ENCODE measurements around the gene POLD3.

Gene POLD3

DNA sequence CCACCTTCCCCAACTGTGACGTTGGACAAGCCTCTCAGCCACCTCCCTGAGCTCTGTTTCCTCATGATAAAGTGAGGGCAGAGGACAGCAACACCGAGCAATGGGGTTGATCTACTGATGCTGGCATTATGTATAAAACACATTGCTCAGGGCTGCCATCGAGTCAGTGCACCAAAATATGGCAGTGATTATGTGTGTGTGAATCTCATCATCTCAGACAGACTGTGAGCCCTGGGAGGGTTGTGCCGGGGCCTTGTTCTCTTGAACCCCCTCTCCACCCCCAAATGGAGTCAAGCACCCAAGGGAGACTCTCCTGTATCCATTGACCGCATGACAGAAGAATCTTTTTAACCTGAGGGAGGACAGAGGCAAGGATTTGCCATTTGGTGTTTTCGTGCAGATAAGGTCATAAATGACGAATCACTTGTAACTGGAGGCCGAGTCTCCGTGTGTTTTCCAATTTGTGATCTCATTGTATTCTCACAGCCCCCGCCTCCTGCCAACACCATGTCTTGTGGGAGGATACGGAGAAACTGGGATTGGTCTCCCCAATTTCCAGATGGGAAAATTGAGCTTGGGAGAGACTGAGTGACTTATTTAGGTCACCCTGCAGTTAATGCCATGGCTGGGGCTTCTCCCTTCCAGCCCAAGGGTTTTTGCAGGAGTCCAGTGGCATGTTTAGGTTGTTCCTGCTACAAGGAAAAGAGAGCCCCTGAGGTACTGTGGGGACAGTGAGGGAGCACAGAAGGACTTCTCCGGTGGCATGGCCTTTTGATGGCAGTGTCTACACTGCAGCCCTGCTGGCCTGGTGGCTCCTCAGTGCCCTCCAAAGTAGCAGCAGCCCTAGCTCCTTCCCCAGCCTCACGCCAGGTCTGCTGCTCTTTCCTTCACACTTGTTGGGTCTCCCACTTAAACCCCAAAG is 86.5 kb downstream of the POLD3 start:
- Mint-ChIP-seq H3K4me3 (no peak overlapping the region), H3K9me3 (no peaks in the 10 kb centered on the region), H3K36me3 (no peaks in the 10 kb centered on the region), H3K27ac (no peak overlapping the region), H3K27me3 (peaks cover 15% of the 10 kb centered on the region), H3K4me1 (peaks cover 5% of the 10 kb centered on the region)
- no peak for DNase-seq (ENCODE audit: low spot score in 2 of 2)
- ATAC-seq (ENCODE audit: low read depth): no peak

GRCh38 chr11:74679513-74679865 is 87.1 kb downstream of the POLD3 start:
- ATAC-seq (ENCODE audit: low read depth) (no peak), DNase-seq (ENCODE audit: low spot score in 2 of 2) (no peak)
- no peak overlapping the region for H3K27ac Mint-ChIP-seq
- no peaks in the 10 kb centered on the region for H3K9me3 Mint-ChIP-seq
- H3K4me1 Mint-ChIP-seq: peaks cover 5% of the 10 kb centered on the region
- peaks cover 15% of the 10 kb centered on the region for H3K27me3 Mint-ChIP-seq
- H3K4me3 Mint-ChIP-seq: no peak overlapping the region
- H3K36me3 Mint-ChIP-seq: no peaks in the 10 kb centered on the region

- Mint-ChIP-seq H3K27ac (no peak overlapping the region), H3K36me3 (no peaks in the 10 kb centered on the region)
Observed at GRCh38 chr11:74680035-74680671, 87.8 kb downstream of the POLD3 start.

GRCh38 chr11:74680703-74681531 is 88.5 kb downstream of the POLD3 start:
- Mint-ChIP-seq H3K4me3 (no peak overlapping the region), H3K4me1 (peaks cover 5% of the 10 kb centered on the region), H3K27ac (no peak overlapping the region), H3K27me3 (peaks cover 15% of the 10 kb centered on the region), H3K9me3 (no peaks in the 10 kb centered on the region), H3K36me3 (no peaks in the 10 kb centered on the region)
- DNase-seq (ENCODE audit: low spot score in 2 of 2) (no peak), ATAC-seq (ENCODE audit: low read depth) (no peak)

More at GRCh38 chr11:74680035-74680671, 87.8 kb downstream of the POLD3 start:
- Mint-ChIP-seq H3K27me3 (peaks cover 15% of the 10 kb centered on the region), H3K4me1 (peaks cover 5% of the 10 kb centered on the region), H3K4me3 (no peak overlapping the region), H3K9me3 (no peaks in the 10 kb centered on the region)
- no peak for ATAC-seq (ENCODE audit: low read depth)
- DNase-seq (ENCODE audit: low spot score in 2 of 2): no peak

DNA sequence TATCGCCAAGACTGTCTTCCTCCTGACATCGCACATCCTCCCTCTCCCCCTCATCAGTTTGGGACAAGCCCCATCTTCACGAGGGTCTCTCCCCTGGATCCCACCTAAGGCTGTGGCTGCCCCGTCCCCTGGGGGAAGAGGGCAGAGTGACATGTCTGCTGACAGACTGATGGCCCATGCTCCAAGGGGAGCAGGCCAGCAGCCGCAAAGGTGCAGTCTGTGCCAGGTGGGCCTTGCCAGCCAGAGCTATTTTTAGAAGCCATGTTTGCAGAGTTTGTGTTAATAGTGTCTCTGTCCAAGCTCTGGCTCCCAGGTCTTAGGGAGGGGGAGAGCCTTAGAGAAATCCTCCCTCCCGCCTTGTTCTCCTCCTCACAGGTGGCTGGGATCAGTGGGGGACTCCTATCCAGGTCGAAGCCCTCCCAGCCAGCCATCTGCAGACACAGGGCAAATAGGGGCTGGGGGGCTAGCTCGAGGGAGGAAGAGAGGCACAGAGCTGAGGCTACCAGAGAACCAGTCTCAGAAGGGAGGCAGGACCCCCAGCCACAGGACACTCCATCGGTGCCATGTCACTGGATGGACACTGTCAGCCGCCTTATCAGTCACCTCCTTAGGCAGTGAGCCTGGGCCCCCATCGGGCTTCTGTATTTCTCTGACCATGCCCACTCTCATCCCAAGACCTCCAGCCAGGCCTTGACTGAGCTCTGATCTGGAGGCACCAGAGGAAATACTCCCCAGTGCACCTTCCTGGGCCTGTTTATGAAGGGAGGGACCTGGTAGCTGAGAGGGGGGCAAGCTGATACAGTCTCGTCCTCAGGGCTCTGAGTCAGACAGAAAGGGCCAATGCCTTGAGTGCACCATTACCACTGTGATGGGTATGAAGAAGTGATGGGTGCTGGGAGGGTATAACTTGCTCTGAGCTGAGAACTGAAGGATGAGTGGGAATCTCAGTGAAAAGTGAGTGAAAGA is 89.6 kb downstream of the POLD3 start:
- peaks cover 3% of the 10 kb centered on the region for H3K4me1 Mint-ChIP-seq
- ATAC-seq (ENCODE audit: low read depth) (no peak), DNase-seq (ENCODE audit: low spot score in 2 of 2) (no peak)
- H3K9me3 Mint-ChIP-seq: peaks cover 4% of the 10 kb centered on the region
- no peak overlapping the region for H3K27ac Mint-ChIP-seq
- peaks cover 15% of the 10 kb centered on the region for H3K27me3 Mint-ChIP-seq
- H3K36me3 Mint-ChIP-seq: peaks cover 2% of the 10 kb centered on the region
- H3K4me3 Mint-ChIP-seq: no peak overlapping the region

DNA sequence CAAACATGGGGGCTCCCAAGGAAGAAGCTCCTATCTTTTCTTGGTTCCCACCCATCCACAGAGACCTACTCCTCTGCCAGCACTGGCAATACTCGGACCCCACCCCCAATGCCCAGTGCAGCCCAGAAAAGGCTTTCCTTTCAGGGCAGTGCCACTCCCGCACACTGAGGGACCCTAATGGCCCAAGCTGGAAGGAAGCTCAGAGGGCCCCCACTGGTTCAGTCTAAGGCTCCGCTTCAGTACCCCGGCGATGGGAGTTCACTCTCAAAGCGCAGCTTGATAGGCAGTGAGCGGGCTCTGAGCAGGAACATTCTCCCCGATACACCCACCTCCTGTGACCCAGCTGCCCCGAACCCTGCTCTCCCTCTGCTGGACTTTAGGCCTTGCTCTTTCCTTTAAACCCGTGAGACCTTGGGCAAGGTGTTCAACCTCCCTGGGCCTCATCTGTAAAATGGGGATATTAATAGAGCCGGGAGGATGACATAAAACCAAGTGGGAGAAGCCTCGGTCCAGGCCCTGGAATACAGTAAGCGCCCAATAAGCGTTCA is 90.4 kb downstream of the POLD3 start:
- Mint-ChIP-seq H3K9me3 (peaks cover 4% of the 10 kb centered on the region), H3K4me1 (peaks cover 3% of the 10 kb centered on the region), H3K27me3 (peaks cover 15% of the 10 kb centered on the region), H3K36me3 (peaks cover 2% of the 10 kb centered on the region), H3K27ac (no peak overlapping the region), H3K4me3 (no peak overlapping the region)
- DNase-seq (ENCODE audit: low spot score in 2 of 2) (no peak), ATAC-seq (ENCODE audit: low read depth) (no peak)

GRCh38 chr11:74683279-74683871 is 91.0 kb downstream of the POLD3 start:
- peaks cover 2% of the 10 kb centered on the region for H3K36me3 Mint-ChIP-seq
- ATAC-seq (ENCODE audit: low read depth) (no peak), DNase-seq (ENCODE audit: low spot score in 2 of 2) (no peak)
- H3K4me3 Mint-ChIP-seq: no peak overlapping the region
- H3K27me3 Mint-ChIP-seq: peaks cover 15% of the 10 kb centered on the region
- peaks cover 4% of the 10 kb centered on the region for H3K9me3 Mint-ChIP-seq
- H3K4me1 Mint-ChIP-seq: peaks cover 3% of the 10 kb centered on the region
- H3K27ac Mint-ChIP-seq: no peak overlapping the region

DNA sequence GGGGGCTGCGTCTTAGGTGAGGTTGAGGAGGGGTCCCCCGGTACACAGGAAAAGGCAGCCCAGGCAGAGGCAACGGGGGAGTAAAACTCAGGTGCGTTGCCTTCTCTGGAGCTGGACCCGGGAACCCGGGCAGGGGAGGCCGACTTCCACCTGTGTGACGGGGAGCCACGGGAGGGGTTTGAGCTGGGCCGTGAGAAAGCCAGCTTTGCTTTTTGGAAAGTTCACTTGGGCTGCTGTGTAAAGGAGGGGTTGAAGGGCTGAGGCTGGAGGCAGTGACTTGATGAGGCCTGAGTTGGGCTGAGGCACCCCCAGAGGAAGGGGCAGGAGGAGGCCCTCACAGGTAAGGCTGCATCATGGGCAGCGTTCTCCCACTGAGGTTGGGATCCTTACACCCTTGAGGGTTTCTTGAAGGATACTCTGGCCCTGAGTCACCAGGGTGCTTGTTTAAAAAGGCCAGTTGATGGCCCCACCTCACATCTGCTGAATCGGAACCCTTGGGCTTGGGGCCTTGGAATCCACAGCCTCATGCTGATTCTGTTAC is 91.6 kb downstream of the POLD3 start:
- H3K36me3 Mint-ChIP-seq: peaks cover 2% of the 10 kb centered on the region
- DNase-seq (ENCODE audit: low spot score in 2 of 2) (no peak), ATAC-seq (ENCODE audit: low read depth) (no peak)
- H3K27me3 Mint-ChIP-seq: peaks cover 15% of the 10 kb centered on the region
- peaks cover 4% of the 10 kb centered on the region for H3K9me3 Mint-ChIP-seq
- H3K4me1 Mint-ChIP-seq: peaks cover 3% of the 10 kb centered on the region
- no peak overlapping the region for H3K4me3 Mint-ChIP-seq
- H3K27ac Mint-ChIP-seq: no peak overlapping the region

GRCh38 chr11:74684661-74685060 is 92.3 kb downstream of the POLD3 start:
- DNase-seq (ENCODE audit: low spot score in 2 of 2): no peak
- Mint-ChIP-seq H3K27ac (no peak overlapping the region), H3K4me3 (no peak overlapping the region), H3K27me3 (peaks cover 15% of the 10 kb centered on the region), H3K36me3 (peaks cover 2% of the 10 kb centered on the region), H3K4me1 (peaks cover 3% of the 10 kb centered on the region), H3K9me3 (peaks cover 4% of the 10 kb centered on the region)
- no peak for ATAC-seq (ENCODE audit: low read depth)

- DNase-seq (ENCODE audit: low spot score in 2 of 2): no peak
- Mint-ChIP-seq H3K27ac (no peak overlapping the region), H3K27me3 (peaks cover 11% of the 10 kb centered on the region), H3K4me1 (peaks cover 3% of the 10 kb centered on the region), H3K9me3 (peaks cover 4% of the 10 kb centered on the region), H3K4me3 (no peak overlapping the region), H3K36me3 (peaks cover 2% of the 10 kb centered on the region)
- no peak for ATAC-seq (ENCODE audit: low read depth)
Observed at GRCh38 chr11:74685338-74685737, 93.0 kb downstream of the POLD3 start.

DNA sequence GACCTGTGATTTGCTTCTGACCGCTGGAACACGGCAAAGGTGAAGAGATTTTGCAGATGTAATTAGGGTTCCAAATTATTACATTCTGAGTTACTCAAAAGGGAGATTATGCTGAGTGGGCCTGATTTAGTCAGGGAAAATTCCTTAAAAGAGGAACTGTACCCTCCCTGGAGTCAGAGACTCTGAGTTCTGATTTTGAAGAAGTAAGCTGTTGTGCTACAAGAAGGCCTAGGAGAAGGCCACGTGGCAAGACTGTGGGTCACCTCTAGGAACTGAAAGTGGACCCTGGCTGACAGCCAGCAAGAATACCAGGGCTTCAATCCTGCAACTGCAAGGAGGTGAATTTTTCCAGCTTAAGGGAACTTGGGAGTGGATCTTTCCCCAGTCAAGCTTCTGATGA is 93.5 kb downstream of the POLD3 start:
- peaks cover 11% of the 10 kb centered on the region for H3K27me3 Mint-ChIP-seq
- no peak for DNase-seq (ENCODE audit: low spot score in 2 of 2)
- peaks cover 4% of the 10 kb centered on the region for H3K9me3 Mint-ChIP-seq
- no peak overlapping the region for H3K27ac Mint-ChIP-seq
- ATAC-seq (ENCODE audit: low read depth): no peak
- H3K4me3 Mint-ChIP-seq: no peak overlapping the region
- H3K4me1 Mint-ChIP-seq: peaks cover 3% of the 10 kb centered on the region
- H3K36me3 Mint-ChIP-seq: peaks cover 2% of the 10 kb centered on the region

- peaks cover 2% of the 10 kb centered on the region for H3K36me3 Mint-ChIP-seq
- ATAC-seq (ENCODE audit: low read depth): no peak
- H3K27ac Mint-ChIP-seq: no peak overlapping the region
- H3K9me3 Mint-ChIP-seq: peaks cover 4% of the 10 kb centered on the region
- peaks cover 3% of the 10 kb centered on the region for H3K4me1 Mint-ChIP-seq
- H3K27me3 Mint-ChIP-seq: peaks cover 7% of the 10 kb centered on the region
- no peak for DNase-seq (ENCODE audit: low spot score in 2 of 2)
- H3K4me3 Mint-ChIP-seq: no peak overlapping the region
Observed at GRCh38 chr11:74686792-74687191, 94.4 kb downstream of the POLD3 start.

Measured in memory B cell (primary cell).